HG03103 (cell line): ENCODE data around the gene GSTK1.
"Not testable (repeated sequence)": the region's sequence is repeated elsewhere in the genome, so short reads cannot be mapped to it uniquely, and the experiment has no call there.

Source experiments
- ATAC-seq: cut with Tn5 transposase; IDR thresholded peaks from one replicate; pipeline ENCODE4 v1.9.1; 2021; ENCODE audit warnings: low read depth; ENCODE audit not compliant: unreplicated experiment

The GSTK1 gene

GRCh38 chr7:143265017-143265693, 1.9 kb downstream of the GSTK1 start:
- no peak for ATAC-seq

GRCh38 chr7:143269251-143269650, 6.0 kb downstream of the GSTK1 start:
- ATAC-seq: no peak

- ATAC-seq: no peak
Observed at GRCh38 chr7:143271240-143271639, 8.0 kb downstream of the GSTK1 start.

GRCh38 chr7:143272871-143273270, 9.6 kb downstream of the GSTK1 start:
- ATAC-seq: no peak

- no peak for ATAC-seq
Observed at GRCh38 chr7:143279186-143280098, 16.2 kb downstream of the GSTK1 start.

GRCh38 chr7:143280160-143280559, 16.9 kb downstream of the GSTK1 start:
- ATAC-seq: no peak

GRCh38 chr7:143280566-143280965, 17.3 kb downstream of the GSTK1 start:
- no peak for ATAC-seq

- no peak for ATAC-seq
Observed at GRCh38 chr7:143281529-143281928, 18.3 kb downstream of the GSTK1 start.

GRCh38 chr7:143282124-143282523, 18.9 kb downstream of the GSTK1 start:
- ATAC-seq: no peak

GRCh38 chr7:143283381-143283780, 20.1 kb downstream of the GSTK1 start:
- no peak for ATAC-seq

GRCh38 chr7:143284591-143285469, 21.6 kb downstream of the GSTK1 start, which contains the start of gene TMEM139:
Gene TMEM139, plus strand, starts transcription at chr7:143284958. Its CDS starts 1,000 bp downstream, at chr7:143285958.
- no peak for ATAC-seq

- no peak for ATAC-seq
Observed at GRCh38 chr7:143285470-143285778, 22.2 kb downstream of the GSTK1 start.

GRCh38 chr7:143285806-143286521, 22.7 kb downstream of the GSTK1 start:
- no peak for ATAC-seq

- ATAC-seq: no peak
Observed at GRCh38 chr7:143286522-143286890, 23.3 kb downstream of the GSTK1 start.

- ATAC-seq: no peak
Observed at GRCh38 chr7:143287339-143287934, 24.2 kb downstream of the GSTK1 start.

GRCh38 chr7:143287935-143288826, 24.9 kb downstream of the GSTK1 start, which contains the start of gene CASP2:
Gene CASP2, plus strand, starts transcription at chr7:143288351. Its CDS starts 105 bp downstream, at chr7:143288456.
- ATAC-seq: peak; percentile 90

GRCh38 chr7:143288836-143289235, 25.6 kb downstream of the GSTK1 start:
- ATAC-seq: no peak

GRCh38 chr7:143289421-143289820, 26.2 kb downstream of the GSTK1 start:
- no peak for ATAC-seq

GRCh38 chr7:143289888-143290287, 26.6 kb downstream of the GSTK1 start:
- ATAC-seq: not testable (repeated sequence)
